Activated CD8-positive, alpha-beta memory T cell treated with anti-CD3 and anti-CD28 coated beads for 48 hours (primary cell): ENCODE measurements around the gene KRT14.
"Not testable (repeated sequence)": the region's sequence is repeated elsewhere in the genome, so short reads cannot be mapped to it uniquely, and the experiment has no call there.

ENCODE experiments used
- DNase-seq, 3 experiments: peaks; one replicate each; pipeline ENCODE4 v3.0.0-alpha.2; 2020; ENCODE audit warnings: low read depth in 2 of 3, low spot score in 2 of 3

The KRT14 gene

DNA sequence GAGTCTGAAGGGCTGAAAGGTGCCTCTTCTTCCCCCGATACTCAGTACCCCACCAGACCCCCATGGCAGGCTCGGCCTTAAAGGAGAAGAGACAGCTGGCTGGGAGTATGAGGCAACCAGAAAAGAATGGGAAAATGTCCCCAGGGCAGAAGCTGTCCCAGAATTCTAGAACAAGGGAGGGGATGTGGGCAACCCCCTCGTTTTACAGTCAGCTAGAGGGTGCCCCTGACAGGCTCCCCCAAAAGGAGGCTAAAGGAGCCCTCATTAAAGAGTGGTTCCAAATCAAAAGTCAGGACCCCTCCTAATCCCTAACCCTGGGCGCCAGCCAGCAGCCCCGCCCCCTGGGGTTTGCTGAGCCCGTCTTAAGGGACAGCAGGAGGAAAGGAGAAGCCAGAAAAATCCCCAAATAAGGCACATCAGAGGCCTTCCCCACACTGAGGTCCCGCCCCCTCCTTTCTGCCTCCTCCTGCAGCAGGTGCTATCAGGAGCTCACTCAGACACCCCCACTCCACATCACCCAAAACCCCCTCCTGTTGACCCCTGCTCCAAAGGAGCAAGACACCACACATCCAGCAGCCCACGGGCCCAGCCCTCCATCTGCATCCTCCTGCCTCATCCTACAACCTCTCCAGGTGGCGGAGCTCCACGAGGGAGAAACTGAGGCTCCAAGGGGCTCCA, 36.6 kb upstream of the KRT14 start:
- DNase-seq, result not testable (repeated sequence)

DNA sequence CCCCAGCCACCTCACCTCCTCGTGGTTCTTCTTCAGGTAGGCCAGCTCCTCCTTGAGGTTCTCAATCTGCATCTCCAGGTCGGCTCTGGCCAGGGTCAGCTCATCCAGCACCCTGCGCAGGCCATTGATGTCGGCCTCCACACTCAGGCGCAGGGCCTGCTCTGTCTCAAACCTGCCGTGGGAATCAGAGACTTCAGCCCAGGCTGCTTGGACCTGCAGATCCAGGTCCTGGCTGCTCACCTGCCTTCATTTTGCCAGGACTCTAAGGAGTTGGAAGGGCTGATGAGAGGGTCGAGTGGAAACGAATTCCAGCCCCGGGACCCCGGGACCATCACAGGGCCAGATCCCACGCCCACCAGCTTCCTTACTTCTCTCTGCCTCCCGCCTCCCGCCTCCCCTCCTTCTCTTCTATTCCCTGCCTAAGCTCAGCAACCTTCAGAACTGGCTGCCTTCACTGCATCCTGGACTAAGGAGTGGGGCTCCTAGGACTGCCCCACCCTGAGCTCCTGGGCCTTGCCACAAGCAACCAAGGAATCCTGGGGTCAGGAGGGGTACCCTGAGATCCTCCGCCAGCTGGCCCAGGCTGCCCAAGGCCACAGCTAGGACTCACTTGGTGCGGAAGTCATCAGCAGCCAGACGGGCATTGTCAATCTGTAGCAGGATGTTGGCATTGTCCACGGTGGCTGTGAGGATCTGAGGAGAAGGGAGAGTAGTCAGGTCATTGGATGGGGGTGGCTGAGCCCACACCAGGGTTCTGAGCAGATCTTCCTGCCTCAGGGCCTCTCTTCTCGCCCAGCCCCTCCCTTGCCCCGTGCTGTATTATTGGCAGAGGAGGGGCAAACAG, 35.9 kb upstream of the KRT14 start:
- not testable (repeated sequence) for DNase-seq

DNA sequence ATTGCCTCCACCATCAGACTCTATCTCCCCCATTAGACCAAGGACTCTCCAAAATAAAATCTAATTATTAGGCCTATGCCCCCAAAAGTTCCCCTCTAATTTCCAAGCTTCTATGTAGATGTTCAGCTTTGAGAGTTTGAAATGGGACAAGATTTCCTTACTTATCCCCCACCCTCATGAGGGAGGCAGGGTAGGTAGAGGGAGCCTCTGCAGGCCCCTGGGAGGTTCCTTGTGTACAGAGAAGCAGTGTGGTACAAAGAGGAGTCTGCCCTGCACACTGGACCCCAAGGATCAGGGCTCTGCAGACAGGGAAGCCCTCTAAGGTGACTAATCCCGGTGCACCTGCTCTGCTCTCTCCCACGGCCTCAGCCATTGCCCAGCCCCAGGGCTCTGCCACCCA, 35.2 kb upstream of the KRT14 start:
- no peak for DNase-seq

- not testable (repeated sequence) for DNase-seq
Measured at GRCh38 chr17:41621435-41621817, 34.7 kb upstream of the KRT14 start.

- DNase-seq, result no peak
Measured at GRCh38 chr17:41620583-41621434, 34.1 kb upstream of the KRT14 start.

DNA sequence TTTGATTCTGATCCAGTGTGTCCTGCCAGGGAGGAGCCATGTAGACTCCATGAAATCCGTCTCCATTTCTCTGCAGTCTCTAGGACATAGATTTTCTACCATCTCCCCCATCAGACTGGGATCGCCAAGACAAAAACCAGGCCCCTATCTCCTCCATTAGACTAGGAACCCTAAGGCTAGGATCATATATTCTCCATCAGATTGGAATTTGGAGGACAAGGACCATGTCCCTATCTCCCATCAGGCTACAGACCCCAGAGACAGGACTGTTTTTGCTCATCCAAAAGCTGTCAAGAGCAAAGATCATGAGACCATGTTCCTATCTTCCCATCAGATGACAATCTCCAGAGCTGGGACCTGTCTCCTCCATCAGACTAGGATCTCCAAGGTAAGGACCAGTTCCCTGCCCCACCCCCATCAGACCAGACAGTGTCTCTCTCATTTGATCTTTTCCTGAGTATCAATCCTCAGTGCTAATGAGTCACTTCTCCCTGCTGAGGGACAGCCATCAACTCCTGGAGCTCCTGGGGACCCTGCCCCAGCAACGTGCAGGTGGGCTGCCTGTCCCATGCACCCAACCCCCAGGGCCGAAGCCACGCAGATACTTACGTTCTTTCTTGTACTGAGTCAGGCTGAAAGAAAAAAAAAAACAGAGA, 33.4 kb upstream of the KRT14 start:
- not testable (repeated sequence) for DNase-seq

- no peak for DNase-seq
Measured at GRCh38 chr17:41619036-41619926, 32.6 kb upstream of the KRT14 start.

DNA sequence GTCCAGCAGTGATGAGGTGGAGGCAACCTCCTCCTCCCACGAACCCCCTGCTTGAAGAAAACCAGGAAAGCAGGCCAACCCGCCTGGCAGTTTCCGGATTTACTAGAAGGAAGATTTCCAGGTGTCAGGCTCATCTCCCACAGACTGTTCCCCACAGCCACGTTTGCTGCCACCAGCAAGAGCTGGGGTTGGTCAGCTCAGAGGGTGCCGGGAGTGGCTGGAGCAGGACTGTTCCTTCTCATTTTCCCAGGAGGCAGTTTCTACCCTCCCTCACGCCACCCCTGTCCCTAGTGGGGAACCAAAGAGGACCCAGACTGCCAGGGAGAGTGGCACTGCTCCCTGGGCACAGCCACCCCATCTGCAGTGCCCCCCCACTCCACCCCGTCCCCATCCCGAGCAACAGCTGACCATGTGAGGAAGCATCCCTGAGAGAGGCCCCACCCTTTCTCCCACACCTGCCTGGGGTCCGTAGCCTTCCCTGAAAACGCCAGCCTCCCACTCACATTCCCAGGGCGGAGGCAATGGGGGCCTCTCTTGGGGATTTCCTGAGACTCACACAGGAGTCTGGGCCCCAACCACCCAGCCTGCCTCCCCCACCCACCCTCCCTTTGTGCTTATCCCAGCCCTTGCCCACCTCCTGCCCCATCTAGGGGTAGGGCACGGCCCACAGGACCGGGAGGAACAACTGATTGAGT, 31.8 kb upstream of the KRT14 start:
- DNase-seq, result no peak

GRCh38 chr17:41617698-41618097, 31.0 kb upstream of the KRT14 start:
- no peak for DNase-seq

- no peak for DNase-seq
Measured at GRCh38 chr17:41617136-41617535, 30.4 kb upstream of the KRT14 start.

DNA sequence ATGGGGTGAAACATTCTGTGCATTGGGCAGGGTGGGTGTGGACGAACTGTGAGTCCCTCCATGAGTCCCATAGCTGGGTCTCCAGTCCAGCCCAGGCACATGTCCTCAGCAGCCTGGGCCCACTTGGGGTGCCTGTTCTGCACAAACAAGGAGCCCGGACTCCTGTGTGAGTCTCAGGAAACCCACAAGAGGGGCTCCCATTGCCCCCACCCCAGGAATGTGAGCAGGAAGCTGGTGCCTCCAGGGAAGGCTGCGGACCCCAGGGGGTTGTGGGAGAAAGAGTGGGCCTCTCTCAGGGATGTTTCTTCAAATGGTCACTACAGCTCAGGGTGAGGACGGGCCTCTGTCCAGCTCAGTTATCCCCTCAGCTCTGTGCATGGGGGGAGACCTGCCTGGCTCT, 29.8 kb upstream of the KRT14 start:
- DNase-seq, result not testable (repeated sequence)

- no peak for DNase-seq
Measured at GRCh38 chr17:41615454-41615853, 28.8 kb upstream of the KRT14 start.

DNA sequence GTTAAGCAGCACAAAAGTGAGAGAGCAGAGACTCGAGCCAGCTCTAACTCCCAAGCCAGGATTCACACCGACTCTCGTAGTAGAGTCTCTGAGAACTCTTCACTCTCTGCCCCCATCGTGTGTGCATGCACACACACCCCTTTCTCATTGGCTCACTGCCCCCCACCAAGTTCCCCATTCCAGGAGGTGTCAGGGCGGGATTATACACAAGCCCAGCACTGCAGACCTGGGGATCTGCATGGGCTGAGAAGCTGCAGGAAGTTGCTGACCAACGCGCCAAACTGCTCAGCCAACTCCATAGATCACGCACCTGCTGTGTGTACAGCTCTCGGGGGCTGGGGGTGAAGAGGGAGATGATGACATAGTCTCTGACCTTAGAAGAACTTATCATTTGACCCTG, 28.1 kb upstream of the KRT14 start:
- DNase-seq, result not testable (repeated sequence)

GRCh38 chr17:41614098-41614497, 27.4 kb upstream of the KRT14 start:
- DNase-seq, result no peak

GRCh38 chr17:41613277-41614082, 26.8 kb upstream of the KRT14 start:
- DNase-seq, result no peak

DNA sequence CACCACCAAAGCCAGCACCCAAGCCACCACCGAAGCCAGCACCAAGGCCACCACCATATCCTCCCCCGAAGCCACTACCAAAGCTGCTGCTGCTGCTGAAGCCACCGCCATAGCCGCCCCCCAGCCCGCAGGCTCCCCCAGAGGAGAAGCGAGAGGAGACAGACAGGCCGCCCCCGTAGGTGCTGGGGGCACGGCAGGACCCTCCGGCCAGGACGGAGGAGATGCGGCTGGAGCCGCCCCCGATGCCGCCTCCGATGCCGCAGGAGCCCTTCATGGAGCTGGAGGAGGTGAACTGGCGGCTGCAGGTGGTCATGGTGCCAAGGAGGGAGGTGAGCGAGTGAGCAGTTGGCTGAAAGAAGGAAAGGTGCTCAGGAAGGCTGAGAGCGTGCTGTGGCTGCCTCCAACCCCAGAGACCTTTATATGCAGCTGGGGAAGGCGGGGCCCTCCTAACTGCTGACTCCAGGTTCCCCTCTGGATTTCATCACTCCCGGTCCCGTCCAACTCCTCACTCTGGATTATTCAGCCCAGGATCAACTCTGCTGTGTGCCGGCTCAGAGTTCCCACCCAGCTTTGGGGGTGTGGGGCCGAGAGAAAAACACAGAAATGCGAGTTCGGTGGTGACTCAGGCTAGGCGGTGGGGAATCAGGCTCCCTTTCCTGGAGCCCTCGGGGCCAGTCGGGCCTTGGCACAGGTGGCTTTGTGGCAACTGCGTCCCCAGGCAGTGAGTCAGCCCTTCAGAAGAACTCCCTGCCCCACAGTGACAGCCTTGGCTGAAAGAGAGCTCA, 25.9 kb upstream of the KRT14 start, which contains the start of gene KRT16:
Gene KRT16, minus strand, starts transcription at position 392 of the 785 bp plus-strand sequence. Its CDS starts 79 bp downstream, at position 313.
- not testable (repeated sequence) for DNase-seq

GRCh38 chr17:41610965-41611640, 24.4 kb upstream of the KRT14 start:
- no peak for DNase-seq
